HG02610 (cell line): ENCODE measurements around the gene CAV2.

ENCODE experiments used
- ATAC-seq: cut with Tn5 transposase; IDR thresholded peaks from one replicate; pipeline ENCODE4 v1.9.1; 2021; ENCODE audit warnings: mild to moderate bottlenecking, moderate library complexity; ENCODE audit not compliant: unreplicated experiment

The CAV2 gene

GRCh38 chr7:116494472-116494871 lies 5.1 kb upstream of the CAV2 start:
- ATAC-seq: no peak

- no peak for ATAC-seq
Measured at GRCh38 chr7:116495736-116496135, 3.8 kb upstream of the CAV2 start.

GRCh38 chr7:116496653-116497052 lies 2.9 kb upstream of the CAV2 start:
- no peak for ATAC-seq

GRCh38 chr7:116497708-116498107 lies 1.8 kb upstream of the CAV2 start:
- ATAC-seq: no peak

GRCh38 chr7:116500078-116500853 lies 728 bp downstream of the CAV2 start:
- peak; percentile 82 for ATAC-seq

GRCh38 chr7:116501425-116502167 lies 2.1 kb downstream of the CAV2 start:
- ATAC-seq: no peak

GRCh38 chr7:116502201-116503096 lies 2.9 kb downstream of the CAV2 start:
- ATAC-seq: no peak

GRCh38 chr7:116503835-116504234 lies 4.3 kb downstream of the CAV2 start:
- no peak for ATAC-seq

- ATAC-seq: no peak
Measured at GRCh38 chr7:116505278-116505677, 5.7 kb downstream of the CAV2 start.

- ATAC-seq: no peak
Measured at GRCh38 chr7:116505823-116506222, 6.3 kb downstream of the CAV2 start.

GRCh38 chr7:116509982-116510579 lies 10.5 kb downstream of the CAV2 start:
- no peak for ATAC-seq

GRCh38 chr7:116510795-116511194 lies 11.3 kb downstream of the CAV2 start:
- no peak for ATAC-seq

- peak; percentile 98 for ATAC-seq
Measured at GRCh38 chr7:116511552-116512519, 12.3 kb downstream of the CAV2 start.

- ATAC-seq: no peak
Measured at GRCh38 chr7:116512520-116513188, 13.1 kb downstream of the CAV2 start.

GRCh38 chr7:116515584-116515983 lies 16.0 kb downstream of the CAV2 start:
- ATAC-seq: no peak

- no peak for ATAC-seq
Measured at GRCh38 chr7:116516324-116516723, 16.8 kb downstream of the CAV2 start.

- ATAC-seq: no peak
Measured at GRCh38 chr7:116517626-116518025, 18.1 kb downstream of the CAV2 start.

- no peak for ATAC-seq
Measured at GRCh38 chr7:116518961-116519360, 19.4 kb downstream of the CAV2 start.

GRCh38 chr7:116521046-116521664 lies 21.6 kb downstream of the CAV2 start:
- no peak for ATAC-seq
